ENCODE data around the gene DAB1.

The DAB1 gene

GRCh38 chr1:57423656-57424211 lies at the start of gene DAB1:
Gene DAB1, minus strand, starts transcription at chr1:57424060. Its CDS starts 133,030 bp downstream, at chr1:57291030.
- peak in 1 of 2 experiments; percentile 4 for DNase-seq

- no peak for DNase-seq
These were observed 49.6 kb upstream of the DAB1 start for GRCh38 chr1:57473448-57473847.

- DNase-seq, result no peak
These were observed 48.1 kb upstream of the DAB1 start for GRCh38 chr1:57471995-57472394.

GRCh38 chr1:57470036-57470435 lies 46.2 kb upstream of the DAB1 start:
- no peak for DNase-seq

GRCh38 chr1:57468641-57469523 lies 45.0 kb upstream of the DAB1 start:
- DNase-seq, result no peak

- no peak for DNase-seq
These were observed 44.0 kb upstream of the DAB1 start for GRCh38 chr1:57467830-57468229.

- DNase-seq, result no peak
These were observed 40.9 kb upstream of the DAB1 start for GRCh38 chr1:57464756-57465155.

GRCh38 chr1:57463343-57463742 lies 39.5 kb upstream of the DAB1 start:
- no peak for DNase-seq

GRCh38 chr1:57461405-57461804 lies 37.5 kb upstream of the DAB1 start:
- DNase-seq, result no peak

GRCh38 chr1:57451516-57451915 lies 27.7 kb upstream of the DAB1 start:
- no peak for DNase-seq

- DNase-seq, result no peak
These were observed 27.1 kb upstream of the DAB1 start for GRCh38 chr1:57450981-57451380.

- DNase-seq, result no peak
These were observed 23.7 kb upstream of the DAB1 start for GRCh38 chr1:57447551-57447950.

GRCh38 chr1:57443004-57443403 lies 19.1 kb upstream of the DAB1 start:
- no peak for DNase-seq

- DNase-seq, result no peak
These were observed 16.2 kb upstream of the DAB1 start for GRCh38 chr1:57440096-57440495.

- DNase-seq, result no peak
These were observed 7.5 kb upstream of the DAB1 start for GRCh38 chr1:57431400-57431799.

GRCh38 chr1:57424231-57425027 lies 569 bp upstream of the DAB1 start:
- DNase-seq, result peak; percentile 5 to 6

- no peak for DNase-seq
These were observed 665 bp downstream of the DAB1 start for GRCh38 chr1:57423135-57423655.

- no peak for DNase-seq
These were observed 1.4 kb downstream of the DAB1 start for GRCh38 chr1:57422271-57423134.

GRCh38 chr1:57421806-57422205 lies 2.1 kb downstream of the DAB1 start:
- no peak for DNase-seq

GRCh38 chr1:57420981-57421785 lies 2.7 kb downstream of the DAB1 start:
- no peak for DNase-seq

GRCh38 chr1:57418971-57419370 lies 4.9 kb downstream of the DAB1 start:
- DNase-seq, result no peak

GRCh38 chr1:57411262-57411661 lies 12.6 kb downstream of the DAB1 start:
- DNase-seq, result no peak
